IMR-90 (cell line): ENCODE results near the gene TBC1D22A. TPM values are rescaled to one million over a fixed set of nuclear protein-coding genes. Genes with fewer than 3 reads are reported as not detected.

Experiments used
- ATAC-seq: fragments of 200-7000 bp; cut with Tn5 transposase; 2 replicates; pipeline ENCODE4 v1.9.1; 2020; ENCODE audit warnings: low read depth, mild to moderate bottlenecking, moderate library complexity
- BruUV-seq: library from RNA; stranded (reverse); fragments of 400-500 nt; replicated peaks from 2 replicates; lab custom pipeline; 2021; lab: Mats Ljungman, UMichigan
- CTCF ChIA-PET: fragments of 300-600 bp; formaldehyde crosslinking; extraction: SDS; loops from one replicate; lab custom pipeline; 2021; ENCODE audit warnings: antibody characterized with exemption; lab: Yijun Ruan, JAX
- POLR2A ChIA-PET: fragments of 300-600 bp; sonication (Branson Sonifier 250); formaldehyde crosslinking; loops from one replicate; lab custom pipeline; 2022; ENCODE audit warnings: antibody characterized with exemption; ENCODE audit not compliant: unreplicated experiment; lab: Charles Lee
- DNase-seq: peaks from one replicate; pipeline ENCODE4 v3.0.0; 2013
- H2AFZ ChIP-seq: replicated peaks from 2 replicates; pipeline ENCODE3; 2013; ENCODE audit warnings: low read length, mild to moderate bottlenecking; ENCODE audit not compliant: poor library complexity
- H2AK5ac ChIP-seq: 2 replicates; pipeline ENCODE4 v1.6.1; 2013; ENCODE audit warnings: low read depth, low read length, inconsistent platforms
- H2AK9ac ChIP-seq: replicated peaks from 2 replicates; pipeline ENCODE3; 2013; ENCODE audit warnings: mild to moderate bottlenecking, low read depth, low read length, moderate library complexity; ENCODE audit not compliant: poor library complexity
- H2BK120ac ChIP-seq: 2 replicates; pipeline ENCODE4 v1.6.1; 2013; ENCODE audit warnings: low read depth, low read length, inconsistent platforms
- H2BK15ac ChIP-seq: 3 replicates; pipeline ENCODE4 v1.6.1; 2013; ENCODE audit warnings: low read depth, low read length, inconsistent platforms
- H2BK20ac ChIP-seq: 2 replicates; pipeline ENCODE4 v1.6.1; 2013; ENCODE audit warnings: low read depth, mild to moderate bottlenecking, inconsistent platforms, low read length, moderate library complexity
- H2BK5ac ChIP-seq: 2 replicates; pipeline ENCODE4 v1.6.1; 2013; ENCODE audit warnings: mild to moderate bottlenecking, low read depth, low read length, inconsistent platforms; ENCODE audit not compliant: poor library complexity, severe bottlenecking
- H3K14ac ChIP-seq: replicated peaks from 2 replicates; pipeline ENCODE4 v1.6.1; 2013; ENCODE audit warnings: low read depth, low read length, inconsistent platforms
- H3K18ac ChIP-seq: 2 replicates; pipeline ENCODE4 v1.6.1; 2013; ENCODE audit warnings: low read depth, low read length, control low read depth
- H3K23ac ChIP-seq: 2 replicates; pipeline ENCODE4 v1.6.1; 2013; ENCODE audit warnings: low read depth, low read length, inconsistent platforms
- H3K27ac ChIP-seq: 2 replicates; pipeline ENCODE4 v1.5.1; 2013; ENCODE audit warnings: mild to moderate bottlenecking, control low read depth, low read length; ENCODE audit not compliant: insufficient read depth
- H3K27me3 ChIP-seq: 2 replicates; pipeline ENCODE4 v1.6.1; 2013; ENCODE audit warnings: low read length; ENCODE audit not compliant: control insufficient read depth, insufficient read depth
- H3K36me3 ChIP-seq: 2 replicates; pipeline ENCODE4 v1.6.1; 2013; ENCODE audit warnings: low read length, mixed read lengths; ENCODE audit not compliant: control insufficient read depth, insufficient read depth
- H3K4ac ChIP-seq: 2 replicates; pipeline ENCODE4 v1.6.1; 2013; ENCODE audit warnings: low read depth, low read length, inconsistent platforms
- H3K4me1 ChIP-seq: 2 replicates; pipeline ENCODE4 v1.6.1; 2013; ENCODE audit warnings: low read length, mixed read lengths; ENCODE audit not compliant: control insufficient read depth, insufficient read depth
- H3K4me2 ChIP-seq: 2 replicates; pipeline ENCODE4 v1.6.1; 2013; ENCODE audit warnings: low read depth, mild to moderate bottlenecking, control low read depth, low read length, moderate library complexity
- H3K4me3 ChIP-seq: 2 replicates; pipeline ENCODE4 v1.5.1; 2013; ENCODE audit warnings: low read depth, mild to moderate bottlenecking, control low read depth, low read length, moderate library complexity; ENCODE audit not compliant: insufficient read depth
- H3K56ac ChIP-seq: 2 replicates; pipeline ENCODE4 v1.6.1; 2013; ENCODE audit warnings: low read length, inconsistent platforms; ENCODE audit not compliant: insufficient read depth; ENCODE audit errors: extremely low read depth
- H3K79me1 ChIP-seq, 2 experiments: 2 replicates each; pipeline ENCODE4 v1.6.1; 2013; ENCODE audit warnings: low read length in 2 of 2, inconsistent platforms in 1 of 2, low read depth in 1 of 2
- H3K9ac ChIP-seq: 2 replicates; pipeline ENCODE4 v1.6.1; 2013; ENCODE audit warnings: low read depth, low read length, control low read depth
- H3K9me1 ChIP-seq: 2 replicates; pipeline ENCODE4 v1.6.1; 2013; ENCODE audit warnings: low read length, inconsistent platforms; ENCODE audit not compliant: insufficient read depth
- H3K9me3 ChIP-seq: 2 replicates; pipeline ENCODE4 v1.6.1; 2013; ENCODE audit warnings: low read length; ENCODE audit not compliant: control insufficient read depth, insufficient read depth
- H4K20me1 ChIP-seq: 2 replicates; pipeline ENCODE4 v1.6.1; 2013; ENCODE audit warnings: low read length, inconsistent platforms; ENCODE audit not compliant: insufficient read depth
- H4K5ac ChIP-seq: 2 replicates; pipeline ENCODE4 v1.6.1; 2013; ENCODE audit warnings: mild to moderate bottlenecking, low read depth, low read length, control low read depth
- H4K8ac ChIP-seq, 2 experiments: 2 replicates each; pipeline ENCODE4 v1.6.1; 2013; ENCODE audit warnings: low read depth in 2 of 2, low read length in 2 of 2, control low read depth in 1 of 2, inconsistent platforms in 1 of 2
- H4K91ac ChIP-seq: 2 replicates; pipeline ENCODE4 v1.6.1; 2013; ENCODE audit warnings: low read depth, low read length, inconsistent platforms; ENCODE audit not compliant: insufficient read depth
- RCOR1 ChIP-seq: IDR thresholded peaks from 2 replicates; pipeline ENCODE4 v1.6.1; 2012; ENCODE audit warnings: mild to moderate bottlenecking, low read length, improper control_type of control experiment; ENCODE audit not compliant: insufficient replicate concordance
- WGBS, 2 experiments: methylation state at CpG; one replicate each; pipeline versions ENCODE4 v1.1.5 to v1.1.7; 2013; ENCODE audit warnings: missing lambda C conversion rate in 2 of 2; ENCODE audit not compliant: insufficient read length in 1 of 2; ENCODE audit errors: extremely low coverage in 2 of 2; 5-methylcytosine and 5-hydroxymethylcytosine counted together
- dilution Hi-C: fragments of 300-500 bp; cut with HindIII; formaldehyde crosslinking; loops from one replicate; pipeline ENCODE4 v1.14.3; 2018; ENCODE audit warnings: low sequenced_read_pairs; ENCODE audit not compliant: unreplicated experiment
- in situ Hi-C: fragments of 300-500 bp; cut with MboI; formaldehyde crosslinking; loops from 3 replicates; pipeline ENCODE4 v1.14.3; 2019; ENCODE audit warnings: low sequenced_read_pairs, inconsistent platforms, mixed read lengths
- intact Hi-C: fragments of 100-400 bp; cut with micrococcal nuclease; formaldehyde crosslinking; loops from 2 replicates; pipeline ENCODE4 v1.10.0; 2022
- polyA plus RNA-seq, 3 experiments: library from polyadenylated mRNA; depleted of rRNA; stranded (reverse); fragments of >200 nt; gene quantifications; 2 replicates each; pipeline ENCODE4 v1.2.3, GENCODE V29; 2012; ENCODE audit warnings: low replicate concordance in 1 of 3
- total RNA-seq: library from RNA; depleted of rRNA; stranded (reverse); fragments of >200 nt; gene quantifications from 2 replicates; pipeline ENCODE4 v1.2.3, GENCODE V29; 2012

TBC1D22A gene
- total and polyA plus RNA-seq, 2 of the 4 experiments (the other 2 are of a cell fraction), result 9.0 to 16.7 TPM

GRCh38 chr22:46968848-46969247 lies 206.4 kb downstream of the TBC1D22A start:
- in situ Hi-C loops, result no loop called here
- WGBS, 2 experiments, result no CpG with 5 or more reads among the region's 6 CpGs
- Histone ChIP-seq H2AK5ac (no peak overlapping the region), H3K9me3 (no peaks in the 10 kb centered on the region), H4K20me1 (peaks cover 10% of the 10 kb centered on the region; the same call in 1 of the 2 replicates), H2AFZ (no peak overlapping the region), H3K23ac (no peak overlapping the region), H3K36me3 (no peaks in the 10 kb centered on the region), H3K9me1 (peaks cover 9% of the 10 kb centered on the region; the same call in 1 of the 2 replicates), H3K27ac (no peak overlapping the region), H3K79me1 (peaks cover 5 to 20% of the 10 kb centered on the region in 2 experiments), H3K4me2 (no peak overlapping the region), H3K4ac (no peak overlapping the region), H2BK5ac (no peak overlapping the region), H3K9ac (no peak overlapping the region), H2BK20ac (no peak overlapping the region), H3K4me1 (peaks cover 7% of the 10 kb centered on the region), H2AK9ac (no peak overlapping the region), H3K56ac (no peak overlapping the region), H3K14ac (no peak overlapping the region), H3K4me3 (no peak overlapping the region), H3K27me3 (no peaks in the 10 kb centered on the region), H3K18ac (no peak overlapping the region), H2BK15ac (no peak overlapping the region), H2BK120ac (no peak overlapping the region), H4K5ac (no peak overlapping the region), H4K91ac (no peak overlapping the region), H4K8ac (no peak overlapping the region)
- intact Hi-C loops, result loop anchor here (10.0 kb wide), 1 partner anchor 174 kb away; no protein-coding TSS in a partner anchor
- dilution Hi-C loops, result no loop called here
- DNase-seq (no peak), ATAC-seq (no peak)
- POLR2A ChIA-PET, result no interaction called here
- TF ChIP-seq RCOR1, result no peak
- CTCF ChIA-PET, result no interaction called here
- no TSS peak for BruUV-seq
